ENCODE results near the gene DOK7.

The DOK7 gene

GRCh38 chr4:3495204-3495975 is 32.3 kb downstream of the DOK7 start:
- Histone ChIP-seq H3K27ac (ENCODE audit: low read depth, low read length) (no peak overlapping the region), H3K27me3 (ENCODE audit: control insufficient read depth in 5 of 5, insufficient read depth in 4 of 5, low read length in 5 of 5) (peaks cover 57 to 65% (median 62%) of the 10 kb centered on the region in 5 donors), H3K36me3 (ENCODE audit: control insufficient read depth in 5 of 5, insufficient read depth in 5 of 5, low read length in 5 of 5) (no peaks in the 10 kb centered on the region), H3K9me3 (ENCODE audit: control insufficient read depth in 5 of 5, low read length in 5 of 5) (no peaks in the 10 kb centered on the region), H3K9ac (ENCODE audit: low read length in 5 of 5) (no peak overlapping the region), H3K4me1 (ENCODE audit: control insufficient read depth in 5 of 5, insufficient read depth in 5 of 5, low read length in 5 of 5) (peaks cover 0 to 2% (median 0%) of the 10 kb centered on the region in 5 donors), H3K4me3 (ENCODE audit: low read depth in 1 of 5, low read length in 5 of 5) (no peak overlapping the region)

- H3K4me1 ChIP-seq (ENCODE audit: control insufficient read depth in 5 of 5, insufficient read depth in 5 of 5, low read length in 5 of 5): peaks cover 0 to 8% (median 4%) of the 10 kb centered on the region in 5 donors
- no peak overlapping the region for H3K4me3 ChIP-seq (ENCODE audit: low read depth in 1 of 5, low read length in 5 of 5)
- H3K27me3 ChIP-seq (ENCODE audit: control insufficient read depth in 5 of 5, insufficient read depth in 4 of 5, low read length in 5 of 5): peaks cover 57 to 60% (median 59%) of the 10 kb centered on the region in 5 donors
- H3K9me3 ChIP-seq (ENCODE audit: control insufficient read depth in 5 of 5, low read length in 5 of 5): no peaks in the 10 kb centered on the region
- H3K36me3 ChIP-seq (ENCODE audit: control insufficient read depth in 5 of 5, insufficient read depth in 5 of 5, low read length in 5 of 5): peaks cover 0 to 4% (median 0%) of the 10 kb centered on the region in 5 donors
- no peak overlapping the region for H3K9ac ChIP-seq (ENCODE audit: low read length in 5 of 5)
- no peak overlapping the region for H3K27ac ChIP-seq (ENCODE audit: low read depth, low read length)
These were observed 32.9 kb downstream of the DOK7 start for GRCh38 chr4:3496021-3496420.

- Histone ChIP-seq H3K9ac (ENCODE audit: low read length in 5 of 5) (no peak overlapping the region), H3K4me3 (ENCODE audit: low read depth in 1 of 5, low read length in 5 of 5) (no peak overlapping the region), H3K9me3 (ENCODE audit: control insufficient read depth in 5 of 5, low read length in 5 of 5) (no peaks in the 10 kb centered on the region), H3K4me1 (ENCODE audit: control insufficient read depth in 5 of 5, insufficient read depth in 5 of 5, low read length in 5 of 5) (peaks cover 0 to 18% (median 6%) of the 10 kb centered on the region in 5 donors), H3K36me3 (ENCODE audit: control insufficient read depth in 5 of 5, insufficient read depth in 5 of 5, low read length in 5 of 5) (peaks cover 0 to 12% (median 4%) of the 10 kb centered on the region in 5 donors), H3K27me3 (ENCODE audit: control insufficient read depth in 5 of 5, insufficient read depth in 4 of 5, low read length in 5 of 5) (peaks cover 46 to 53% (median 49%) of the 10 kb centered on the region in 5 donors), H3K27ac (ENCODE audit: low read depth, low read length) (no peak overlapping the region)
These were observed 34.0 kb downstream of the DOK7 start for GRCh38 chr4:3497095-3497494.

- no peak overlapping the region for H3K27ac ChIP-seq (ENCODE audit: low read depth, low read length)
- H3K4me1 ChIP-seq (ENCODE audit: control insufficient read depth in 5 of 5, insufficient read depth in 5 of 5, low read length in 5 of 5): peaks cover 0 to 25% (median 6%) of the 10 kb centered on the region in 5 donors
- no peaks in the 10 kb centered on the region for H3K9me3 ChIP-seq (ENCODE audit: control insufficient read depth in 5 of 5, low read length in 5 of 5)
These were observed 34.6 kb downstream of the DOK7 start for GRCh38 chr4:3497523-3498389.

GRCh38 chr4:3498407-3498806 is 35.3 kb downstream of the DOK7 start:
- Histone ChIP-seq H3K27me3 (ENCODE audit: control insufficient read depth in 5 of 5, insufficient read depth in 4 of 5, low read length in 5 of 5) (peaks cover 36 to 41% (median 37%) of the 10 kb centered on the region in 5 donors), H3K4me1 (ENCODE audit: control insufficient read depth in 5 of 5, insufficient read depth in 5 of 5, low read length in 5 of 5) (peaks cover 0 to 30% (median 6%) of the 10 kb centered on the region in 5 donors), H3K4me3 (ENCODE audit: low read depth in 1 of 5, low read length in 5 of 5) (no peak overlapping the region), H3K36me3 (ENCODE audit: control insufficient read depth in 5 of 5, insufficient read depth in 5 of 5, low read length in 5 of 5) (peaks cover 0 to 25% (median 15%) of the 10 kb centered on the region in 5 donors), H3K27ac (ENCODE audit: low read depth, low read length) (no peak overlapping the region), H3K9me3 (ENCODE audit: control insufficient read depth in 5 of 5, low read length in 5 of 5) (no peaks in the 10 kb centered on the region), H3K9ac (ENCODE audit: low read length in 5 of 5) (no peak overlapping the region)

More at GRCh38 chr4:3497523-3498389, 34.6 kb downstream of the DOK7 start:
- peaks cover 40 to 47% (median 42%) of the 10 kb centered on the region in 5 donors for H3K27me3 ChIP-seq (ENCODE audit: control insufficient read depth in 5 of 5, insufficient read depth in 4 of 5, low read length in 5 of 5)
- H3K4me3 ChIP-seq (ENCODE audit: low read depth in 1 of 5, low read length in 5 of 5): no peak overlapping the region
- H3K36me3 ChIP-seq (ENCODE audit: control insufficient read depth in 5 of 5, insufficient read depth in 5 of 5, low read length in 5 of 5): peaks cover 0 to 19% (median 10%) of the 10 kb centered on the region in 5 donors
- H3K9ac ChIP-seq (ENCODE audit: low read length in 5 of 5): no peak overlapping the region

- H3K27ac ChIP-seq (ENCODE audit: low read depth, low read length): no peak overlapping the region
These were observed 35.9 kb downstream of the DOK7 start for GRCh38 chr4:3498901-3499510.

GRCh38 chr4:3499710-3500109 is 36.6 kb downstream of the DOK7 start:
- peaks cover 0 to 33% (median 15%) of the 10 kb centered on the region in 5 donors for H3K36me3 ChIP-seq (ENCODE audit: control insufficient read depth in 5 of 5, insufficient read depth in 5 of 5, low read length in 5 of 5)

More at GRCh38 chr4:3498901-3499510, 35.9 kb downstream of the DOK7 start:
- peaks cover 0 to 31% (median 15%) of the 10 kb centered on the region in 5 donors for H3K36me3 ChIP-seq (ENCODE audit: control insufficient read depth in 5 of 5, insufficient read depth in 5 of 5, low read length in 5 of 5)
- no peak overlapping the region for H3K9ac ChIP-seq (ENCODE audit: low read length in 5 of 5)
- H3K4me1 ChIP-seq (ENCODE audit: control insufficient read depth in 5 of 5, insufficient read depth in 5 of 5, low read length in 5 of 5): peaks cover 0 to 31% (median 6%) of the 10 kb centered on the region in 5 donors
- peaks cover 30 to 35% (median 33%) of the 10 kb centered on the region in 5 donors for H3K27me3 ChIP-seq (ENCODE audit: control insufficient read depth in 5 of 5, insufficient read depth in 4 of 5, low read length in 5 of 5)
- no peaks in the 10 kb centered on the region for H3K9me3 ChIP-seq (ENCODE audit: control insufficient read depth in 5 of 5, low read length in 5 of 5)
- no peak overlapping the region for H3K4me3 ChIP-seq (ENCODE audit: low read depth in 1 of 5, low read length in 5 of 5)

GRCh38 chr4:3500111-3500510 is 37.0 kb downstream of the DOK7 start:
- peaks cover 19 to 25% (median 22%) of the 10 kb centered on the region in 5 donors for H3K27me3 ChIP-seq (ENCODE audit: control insufficient read depth in 5 of 5, insufficient read depth in 4 of 5, low read length in 5 of 5)
- H3K27ac ChIP-seq (ENCODE audit: low read depth, low read length): no peak overlapping the region
- peaks cover 0 to 36% (median 18%) of the 10 kb centered on the region in 5 donors for H3K36me3 ChIP-seq (ENCODE audit: control insufficient read depth in 5 of 5, insufficient read depth in 5 of 5, low read length in 5 of 5)
- H3K4me3 ChIP-seq (ENCODE audit: low read depth in 1 of 5, low read length in 5 of 5): no peak overlapping the region
- no peak overlapping the region for H3K9ac ChIP-seq (ENCODE audit: low read length in 5 of 5)
- H3K9me3 ChIP-seq (ENCODE audit: control insufficient read depth in 5 of 5, low read length in 5 of 5): no peaks in the 10 kb centered on the region
- peaks cover 0 to 31% (median 6%) of the 10 kb centered on the region in 5 donors for H3K4me1 ChIP-seq (ENCODE audit: control insufficient read depth in 5 of 5, insufficient read depth in 5 of 5, low read length in 5 of 5)

More at GRCh38 chr4:3499710-3500109, 36.6 kb downstream of the DOK7 start:
- Histone ChIP-seq H3K4me1 (ENCODE audit: control insufficient read depth in 5 of 5, insufficient read depth in 5 of 5, low read length in 5 of 5) (peaks cover 0 to 31% (median 6%) of the 10 kb centered on the region in 5 donors), H3K9ac (ENCODE audit: low read length in 5 of 5) (no peak overlapping the region), H3K27me3 (ENCODE audit: control insufficient read depth in 5 of 5, insufficient read depth in 4 of 5, low read length in 5 of 5) (peaks cover 23 to 29% (median 26%) of the 10 kb centered on the region in 5 donors), H3K4me3 (ENCODE audit: low read depth in 1 of 5, low read length in 5 of 5) (no peak overlapping the region), H3K27ac (ENCODE audit: low read depth, low read length) (no peak overlapping the region), H3K9me3 (ENCODE audit: control insufficient read depth in 5 of 5, low read length in 5 of 5) (no peaks in the 10 kb centered on the region)

- H3K4me3 ChIP-seq (ENCODE audit: low read depth in 1 of 5, low read length in 5 of 5): no peak overlapping the region
- H3K4me1 ChIP-seq (ENCODE audit: control insufficient read depth in 5 of 5, insufficient read depth in 5 of 5, low read length in 5 of 5): peaks cover 0 to 31% (median 6%) of the 10 kb centered on the region in 5 donors
- H3K27me3 ChIP-seq (ENCODE audit: control insufficient read depth in 5 of 5, insufficient read depth in 4 of 5, low read length in 5 of 5): peaks cover 13 to 19% (median 17%) of the 10 kb centered on the region in 5 donors
- H3K9me3 ChIP-seq (ENCODE audit: control insufficient read depth in 5 of 5, low read length in 5 of 5): no peaks in the 10 kb centered on the region
- H3K9ac ChIP-seq (ENCODE audit: low read length in 5 of 5): no peak overlapping the region
- H3K27ac ChIP-seq (ENCODE audit: low read depth, low read length): no peak overlapping the region
- peaks cover 0 to 42% (median 24%) of the 10 kb centered on the region in 5 donors for H3K36me3 ChIP-seq (ENCODE audit: control insufficient read depth in 5 of 5, insufficient read depth in 5 of 5, low read length in 5 of 5)
These were observed 37.6 kb downstream of the DOK7 start for GRCh38 chr4:3500634-3501101.
